NCI-H1105 (cell line): ENCODE data around the gene GYS1.
"Not testable (repeated sequence)": the region's sequence is repeated elsewhere in the genome, so short reads cannot be mapped to it uniquely, and the experiment has no call there.

Source experiments
- DNase-seq: peaks from one replicate; lab custom pipeline; 2025; lab: John Stamatoyannopoulos, UW

The GYS1 gene

DNA sequence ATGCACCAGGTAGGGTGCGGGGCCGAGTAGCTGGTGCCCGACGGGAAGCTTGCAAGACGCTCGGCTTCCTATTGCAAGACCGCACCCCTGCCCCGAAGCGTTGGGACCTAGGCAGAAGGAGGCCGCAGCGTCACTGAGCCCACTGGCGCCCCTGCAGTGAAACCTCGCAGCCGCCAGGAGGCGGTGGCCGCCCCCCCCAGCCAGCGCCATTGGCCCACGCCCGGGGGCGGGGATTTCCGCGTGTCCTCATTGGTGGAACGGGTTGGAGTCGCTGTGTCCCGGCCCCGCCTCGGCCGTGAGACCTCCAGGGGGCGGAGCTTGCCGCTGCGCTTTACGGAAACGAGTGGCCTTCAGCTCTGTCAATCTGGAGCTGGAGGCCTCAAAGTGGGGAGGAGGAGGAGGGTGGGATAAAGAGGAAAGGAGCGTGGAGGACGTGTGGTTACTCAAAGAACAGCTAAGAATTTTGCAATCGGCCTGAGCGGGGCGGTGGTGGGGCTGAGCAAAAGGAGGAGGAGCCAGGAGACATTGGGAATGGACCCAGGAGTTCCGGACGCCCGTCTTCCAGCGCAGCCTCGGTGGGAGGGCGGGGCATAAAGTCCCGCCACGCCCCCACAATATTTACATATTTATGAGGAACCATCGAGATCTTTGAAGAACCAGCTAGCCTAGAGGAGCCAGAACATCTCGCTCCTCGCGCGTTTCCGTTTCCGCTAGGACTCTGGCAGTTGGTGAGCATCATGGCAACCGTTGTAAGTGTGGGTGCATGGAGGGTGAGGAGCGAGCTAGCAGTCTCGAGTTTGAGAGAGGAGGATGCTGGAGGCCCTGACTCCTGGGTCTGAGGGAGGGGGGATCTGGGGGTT is at the start of gene GYS1, which contains the start of gene RUVBL2:
TSS of gene GYS1 (minus strand) at position 135 of the 860 bp plus-strand sequence. CDS start 197 bp downstream, outside the sequence.
TSS of gene RUVBL2 (plus strand) at position 713 of the 860 bp plus-strand sequence. CDS start at position 738, 25 bp downstream.
- peak; percentile 99 for DNase-seq

- not testable (repeated sequence) for DNase-seq
These were observed 49.6 kb upstream of the GYS1 start for GRCh38 chr19:49042666-49043065.

DNA sequence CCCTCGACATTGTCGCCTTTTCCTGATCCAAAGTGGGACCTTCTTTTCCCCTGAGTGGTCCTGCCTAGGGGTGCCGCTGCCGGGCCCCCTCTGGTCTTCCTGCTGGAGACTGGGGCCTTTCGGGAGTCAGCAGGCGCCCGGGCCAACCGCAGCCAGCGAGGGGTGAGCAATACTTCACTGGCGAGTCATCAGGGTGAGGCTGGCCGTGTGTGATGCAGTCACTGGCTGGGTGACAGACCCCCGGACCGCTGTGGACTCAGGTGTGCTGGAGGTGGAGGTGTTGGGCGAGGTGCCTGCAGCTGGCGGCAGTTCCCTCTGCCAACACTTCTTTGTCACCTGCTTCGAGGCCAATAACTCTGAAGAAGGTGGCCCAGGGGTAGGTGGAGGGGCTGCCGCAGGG is 49.1 kb upstream of the GYS1 start:
- no peak for DNase-seq

DNA sequence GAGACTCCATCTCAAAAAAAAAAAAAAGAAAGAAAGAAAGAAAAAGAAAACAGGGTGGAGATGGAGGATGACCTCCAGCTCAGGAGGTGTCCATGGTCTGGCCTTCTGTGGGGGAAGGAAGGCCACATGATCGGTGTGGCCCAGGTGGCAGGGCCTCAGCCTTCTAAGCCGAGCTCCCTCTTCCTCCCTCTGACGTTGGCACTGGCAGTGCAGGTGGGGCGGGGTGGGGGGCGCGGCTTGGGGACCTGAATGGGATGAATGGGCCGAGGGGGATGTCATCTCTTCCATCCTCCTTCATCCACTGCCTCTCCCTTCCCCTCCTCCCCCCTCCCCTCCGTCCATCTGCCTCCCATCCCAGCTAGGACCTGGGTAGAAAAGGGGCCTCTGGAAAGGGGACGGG is 46.6 kb upstream of the GYS1 start:
- not testable (repeated sequence) for DNase-seq

GRCh38 chr19:49038557-49039276 is 45.6 kb upstream of the GYS1 start:
- DNase-seq = not testable (repeated sequence)

GRCh38 chr19:49038111-49038510 is 45.0 kb upstream of the GYS1 start:
- DNase-seq = not testable (repeated sequence)

GRCh38 chr19:49036815-49037214 is 43.7 kb upstream of the GYS1 start, which contains the start of gene CGB1:
CGB1 (minus strand) TSS chr19:49036895; CDS start chr19:49036711, 184 bp downstream.
- DNase-seq = not testable (repeated sequence)

DNA sequence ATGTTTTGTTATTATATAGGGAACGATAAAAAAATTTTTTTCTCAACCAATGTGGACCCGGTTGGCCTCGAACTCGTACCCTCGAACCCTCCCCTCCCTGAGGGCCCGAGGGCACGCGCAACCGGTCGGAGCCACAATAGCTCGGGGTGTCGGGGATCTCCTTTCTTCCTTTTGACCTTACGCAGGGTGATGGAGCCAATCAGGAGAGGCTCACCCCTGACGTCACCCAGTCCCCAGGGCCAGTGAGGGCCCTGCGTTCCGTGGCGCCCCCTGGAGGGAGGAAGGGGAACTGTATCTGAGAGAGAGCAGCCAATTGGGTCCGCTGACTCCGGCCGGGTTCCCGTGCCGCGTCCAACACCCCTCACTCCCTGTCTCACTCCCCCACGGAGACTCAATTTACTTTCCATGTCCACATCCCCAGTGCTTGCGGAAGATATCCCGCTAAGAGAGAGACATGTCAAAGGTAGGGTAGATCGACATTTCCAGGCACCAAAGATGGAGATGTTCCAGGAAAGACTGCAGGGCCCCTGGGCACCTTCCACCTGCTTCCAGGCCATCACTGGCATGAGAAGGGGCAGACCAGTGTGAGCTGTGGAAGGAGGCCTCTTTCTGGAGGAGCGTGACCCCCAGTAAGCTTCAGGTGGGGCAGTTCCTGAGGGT is 38.7 kb upstream of the GYS1 start, which contains the start of gene CGB2:
TSS of gene CGB2 (plus strand) at position 249 of the 660 bp plus-strand sequence. CDS start at position 455, 206 bp downstream.
- DNase-seq = peak; percentile 64

DNA sequence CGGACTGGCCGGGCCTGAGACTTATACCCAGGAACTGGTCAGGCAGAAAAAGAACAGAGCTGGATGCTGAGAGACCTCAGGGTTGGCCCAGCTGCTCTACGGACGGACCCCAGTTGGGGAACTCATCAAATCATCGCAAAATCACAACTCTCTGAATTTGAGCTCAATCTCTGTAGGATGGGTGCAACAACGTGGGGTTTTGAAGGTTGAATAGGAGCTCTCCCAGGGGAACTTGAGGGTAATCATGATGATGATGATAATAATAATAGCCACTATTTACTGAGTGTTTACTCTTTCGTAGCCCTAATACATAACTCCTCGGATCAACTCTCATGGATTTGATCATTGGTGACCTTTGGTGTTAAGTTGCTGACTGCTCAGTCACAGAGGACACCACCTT is 37.2 kb upstream of the GYS1 start:
- DNase-seq = not testable (repeated sequence)

GRCh38 chr19:49029749-49030148 is 36.6 kb upstream of the GYS1 start:
- DNase-seq = not testable (repeated sequence)

DNA sequence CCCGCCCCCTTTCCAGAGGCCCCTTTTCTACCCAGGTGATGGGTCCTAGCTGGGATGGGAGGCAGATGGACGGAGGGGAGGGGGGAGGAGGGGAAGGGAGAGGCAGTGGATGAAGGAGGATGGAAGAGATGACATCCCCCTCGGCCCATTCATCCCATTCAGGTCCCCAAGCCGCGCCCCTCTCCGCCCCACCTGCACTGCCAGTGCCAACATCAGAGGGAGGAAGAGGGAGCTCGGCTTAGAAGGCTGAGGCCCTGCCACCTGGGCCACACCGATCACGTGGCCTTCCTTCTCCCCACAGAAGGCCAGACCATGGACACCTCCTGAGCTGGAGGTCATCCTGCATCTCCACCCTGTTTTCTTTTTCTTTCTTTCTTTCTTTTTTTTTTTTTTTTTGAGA is 35.6 kb upstream of the GYS1 start:
- not testable (repeated sequence) for DNase-seq

DNA sequence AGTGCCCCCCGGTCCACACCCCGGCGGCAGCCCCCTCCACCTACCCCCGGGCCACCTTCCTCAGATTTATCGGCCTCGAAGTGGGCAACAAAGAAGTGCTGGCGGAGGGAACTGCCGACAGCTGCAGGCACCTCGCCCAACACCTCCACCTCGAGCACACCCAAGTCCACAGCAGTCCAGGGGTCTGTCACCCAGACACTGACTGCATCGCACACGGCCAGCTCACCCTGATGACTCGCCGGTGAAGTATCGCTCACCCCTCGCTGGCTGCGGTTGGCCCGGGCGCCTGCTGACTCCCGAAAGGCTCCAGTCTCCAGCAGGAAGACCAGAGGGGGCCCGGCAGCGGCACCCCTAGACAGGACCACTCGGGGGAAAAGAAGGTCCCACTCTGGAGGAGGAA is 32.5 kb upstream of the GYS1 start:
- DNase-seq = not testable (repeated sequence)

GRCh38 chr19:49025088-49025487 is 32.0 kb upstream of the GYS1 start:
- not testable (repeated sequence) for DNase-seq

DNA sequence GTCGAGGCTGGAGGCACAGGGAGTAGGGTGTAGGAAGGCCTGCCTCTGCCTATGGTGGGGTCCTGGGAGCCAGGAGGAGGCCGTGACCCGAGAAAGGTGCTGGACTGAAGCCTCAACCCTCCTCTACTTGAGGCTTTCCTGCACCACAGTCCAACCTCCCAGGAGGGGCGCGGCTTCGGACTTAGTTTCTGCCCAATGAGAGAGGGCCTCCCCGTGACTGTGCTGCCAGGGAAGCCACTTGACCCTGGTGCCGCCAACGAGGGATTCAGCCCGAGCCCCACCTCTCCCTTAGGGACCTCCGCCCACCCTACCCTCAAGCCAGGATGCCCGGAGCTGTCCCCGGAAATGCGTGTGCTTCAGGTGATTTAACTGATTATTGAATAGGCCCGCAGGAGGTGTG is 31.1 kb upstream of the GYS1 start, which contains the start of gene CGB3:
TSS of gene CGB3 (minus strand) at position 101 of the 400 bp plus-strand sequence. CDS start 362 bp downstream, outside the sequence.
- DNase-seq = not testable (repeated sequence)

- no peak for DNase-seq
These were observed 29.0 kb upstream of the GYS1 start for GRCh38 chr19:49022116-49022515.

DNA sequence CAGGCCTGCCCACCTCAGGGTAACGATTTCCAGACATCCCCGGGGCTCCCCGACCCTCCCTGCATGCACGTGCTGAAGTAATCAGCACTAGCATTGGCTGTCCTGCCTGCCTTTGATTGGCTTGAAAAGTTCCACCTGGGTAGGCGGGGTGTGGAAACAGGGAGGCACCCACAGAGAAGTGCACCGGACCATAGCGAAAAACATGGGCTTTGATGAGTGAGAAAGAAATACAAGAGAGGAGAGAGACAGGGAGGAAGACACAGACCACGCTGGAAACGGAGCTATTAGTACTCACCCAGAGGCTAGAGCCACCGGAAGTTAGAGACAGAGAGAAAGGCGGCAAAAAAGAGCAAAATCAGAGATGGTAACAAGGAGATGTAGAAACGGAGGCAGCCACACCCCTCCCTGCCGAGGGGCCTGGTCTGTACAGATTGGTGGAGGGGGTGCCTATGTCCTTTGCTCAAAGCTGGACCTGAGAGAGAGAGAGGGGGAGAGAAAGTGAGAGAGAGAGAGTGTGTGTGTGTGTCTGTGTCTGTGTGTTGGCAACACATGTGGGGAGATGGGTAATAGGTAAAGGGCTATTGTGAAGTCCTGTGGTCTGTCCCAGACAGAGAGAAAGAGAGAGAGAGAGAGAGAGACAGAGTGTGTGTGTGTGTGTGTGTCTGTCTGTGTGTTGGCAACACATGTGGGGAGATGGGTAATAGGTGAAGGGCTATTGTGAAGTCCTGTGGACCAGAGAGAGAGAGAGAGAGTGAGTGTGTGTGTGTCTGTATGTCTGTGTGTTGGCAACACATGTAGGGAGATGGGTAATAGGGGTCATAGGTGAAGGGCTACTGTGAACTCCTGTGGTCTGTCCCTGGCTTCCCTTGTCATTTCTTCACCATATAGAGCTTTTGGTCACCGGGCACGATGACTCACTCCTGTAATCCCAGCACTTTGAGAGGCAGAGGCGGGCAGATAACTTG is 28.1 kb upstream of the GYS1 start:
- no peak for DNase-seq

GRCh38 chr19:49020342-49020741 is 27.2 kb upstream of the GYS1 start:
- no peak for DNase-seq

GRCh38 chr19:49019242-49019932 is 26.3 kb upstream of the GYS1 start:
- DNase-seq = peak; percentile 65

DNA sequence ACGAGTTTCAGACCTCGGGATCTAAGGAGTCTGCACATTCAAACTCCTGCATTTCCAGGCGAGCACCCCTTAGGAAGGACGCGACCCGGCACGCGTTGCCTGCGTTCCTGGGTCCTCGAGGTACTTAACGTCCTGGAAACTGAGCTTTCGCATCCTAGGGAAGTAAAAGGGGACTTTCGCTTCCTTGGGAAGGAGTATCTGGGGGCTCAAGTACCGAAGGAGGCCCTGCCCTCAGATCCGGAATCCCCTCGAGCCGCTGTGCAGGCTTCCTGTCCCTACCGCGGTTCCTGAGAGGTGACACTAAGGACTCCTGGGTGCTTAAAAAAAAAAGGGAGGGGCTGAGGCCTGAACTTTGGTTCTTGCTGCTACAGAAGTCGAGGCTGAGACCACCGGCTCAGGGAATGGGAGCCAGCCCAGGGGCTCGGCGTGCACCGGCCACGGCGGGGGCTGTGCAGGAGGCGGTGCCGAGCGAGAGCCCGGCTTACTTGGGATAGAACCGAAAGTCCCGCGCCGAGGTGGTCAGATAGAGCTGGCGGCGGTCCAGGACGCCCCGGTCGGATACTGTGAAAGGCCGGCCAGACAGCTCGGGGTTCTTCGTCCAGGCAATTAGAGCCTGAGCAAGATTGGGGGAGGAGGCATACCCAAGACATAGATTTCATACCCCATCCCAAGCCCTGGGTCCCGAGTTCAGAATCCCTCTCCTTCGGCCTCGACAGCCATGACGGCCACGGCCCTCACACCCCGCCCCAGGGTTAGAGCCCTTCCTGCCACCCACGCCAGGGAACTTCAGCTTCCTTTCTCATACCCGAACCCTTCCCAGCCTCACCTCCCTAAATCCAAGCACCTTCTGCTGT is 25.5 kb upstream of the GYS1 start:
- not testable (repeated sequence) for DNase-seq
